Endometrial microvascular endothelial cells (primary cell): ENCODE data around the gene USP5. TPM values are rescaled to one million over a fixed set of nuclear protein-coding genes. Genes with fewer than 3 reads are reported as not detected.
"Not testable (repeated sequence)": the region's sequence is repeated elsewhere in the genome, so short reads cannot be mapped to it uniquely, and the experiment has no call there.

Experiments
- in situ Hi-C: cut with HindIII; loops from 2 replicates; pipeline ENCODE4 v1.10.0; 2017; ENCODE audit warnings: low sequenced_read_pairs, low pct_unique_long_range_greater_than_20kb; ENCODE audit errors: inconsistent ontology term
- total RNA-seq: library from RNA; depleted of rRNA; stranded (reverse); fragments of >200 nt; gene quantifications from one replicate; pipeline ENCODE4 v1.2.3, GENCODE V29; 2015; ENCODE audit errors: inconsistent ontology term

USP5 gene
- total RNA-seq, 1 donor from 2014 or later, result 102 TPM

DNA sequence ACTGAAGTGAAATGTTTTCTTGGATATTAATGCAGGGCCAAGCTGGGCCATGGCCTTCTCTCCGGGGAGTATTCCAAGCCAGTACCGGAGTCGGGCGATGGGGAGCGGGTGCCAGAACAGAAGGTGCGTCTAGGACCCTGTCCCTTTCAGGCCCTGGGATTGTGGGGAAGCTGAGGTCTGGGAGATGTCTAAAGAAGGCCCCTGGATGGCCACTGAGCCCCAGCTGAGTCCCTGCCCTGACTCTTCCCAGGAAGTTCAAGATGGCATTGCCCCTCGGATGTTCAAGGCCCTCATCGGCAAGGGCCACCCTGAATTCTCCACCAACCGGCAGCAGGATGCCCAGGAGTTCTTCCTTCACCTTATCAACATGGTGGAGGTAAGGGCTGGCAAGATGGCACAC lies 8.2 kb downstream of the USP5 start:
- in situ Hi-C loops, result no loop called here

DNA sequence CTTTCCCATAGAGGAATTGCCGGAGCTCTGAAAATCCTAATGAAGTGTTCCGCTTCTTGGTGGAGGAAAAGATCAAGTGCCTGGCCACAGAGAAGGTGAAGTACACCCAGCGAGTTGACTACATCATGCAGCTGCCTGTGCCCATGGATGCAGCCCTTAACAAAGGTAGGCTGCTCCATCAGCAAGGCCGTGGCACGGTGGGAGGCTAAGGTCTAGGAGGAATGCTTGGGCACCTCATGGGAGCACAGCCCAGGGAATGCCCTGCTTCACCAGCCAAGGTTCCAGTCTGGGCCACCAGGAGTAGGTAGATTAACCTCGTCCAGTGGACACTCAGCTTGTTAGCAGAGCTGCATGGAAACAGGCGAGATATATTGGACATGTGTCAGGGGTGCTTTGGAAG lies 9.0 kb downstream of the USP5 start:
- in situ Hi-C loops, result no loop called here

- in situ Hi-C loops, result no loop called here
Observed at GRCh38 chr12:6861391-6861790, 9.4 kb downstream of the USP5 start.

GRCh38 chr12:6863033-6863432 lies 11.1 kb downstream of the USP5 start:
- in situ Hi-C loops, result no loop called here

DNA sequence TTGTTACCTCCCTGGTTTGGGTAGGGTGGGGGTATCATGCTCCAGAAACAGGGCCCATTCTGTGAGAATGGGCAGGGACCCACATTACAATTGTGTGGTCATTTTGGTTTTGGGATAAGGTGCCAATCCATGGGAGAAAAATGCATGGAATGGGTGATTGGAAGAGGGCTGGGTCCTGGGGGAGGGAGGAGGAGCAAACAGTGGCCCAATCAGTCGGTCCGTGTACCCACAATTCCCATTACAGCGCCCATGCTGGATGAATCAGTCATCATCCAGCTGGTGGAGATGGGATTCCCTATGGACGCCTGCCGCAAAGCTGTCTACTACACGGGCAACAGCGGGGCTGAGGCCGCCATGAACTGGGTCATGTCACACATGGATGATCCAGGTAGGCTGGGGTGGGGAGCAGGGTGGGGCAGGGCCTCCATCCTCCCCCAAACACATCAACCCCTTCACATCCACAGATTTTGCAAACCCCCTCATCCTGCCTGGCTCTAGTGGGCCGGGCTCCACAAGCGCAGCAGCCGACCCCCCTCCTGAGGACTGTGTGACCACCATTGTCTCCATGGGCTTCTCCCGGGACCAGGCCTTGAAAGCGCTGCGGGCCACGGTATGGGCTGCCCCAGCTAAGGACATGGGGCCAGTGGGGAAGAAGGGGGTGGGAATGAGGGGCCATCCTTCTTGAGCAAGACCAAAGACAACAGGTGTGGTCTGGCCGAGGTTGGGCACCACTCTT lies 11.8 kb downstream of the USP5 start:
- in situ Hi-C loops, result no loop called here

DNA sequence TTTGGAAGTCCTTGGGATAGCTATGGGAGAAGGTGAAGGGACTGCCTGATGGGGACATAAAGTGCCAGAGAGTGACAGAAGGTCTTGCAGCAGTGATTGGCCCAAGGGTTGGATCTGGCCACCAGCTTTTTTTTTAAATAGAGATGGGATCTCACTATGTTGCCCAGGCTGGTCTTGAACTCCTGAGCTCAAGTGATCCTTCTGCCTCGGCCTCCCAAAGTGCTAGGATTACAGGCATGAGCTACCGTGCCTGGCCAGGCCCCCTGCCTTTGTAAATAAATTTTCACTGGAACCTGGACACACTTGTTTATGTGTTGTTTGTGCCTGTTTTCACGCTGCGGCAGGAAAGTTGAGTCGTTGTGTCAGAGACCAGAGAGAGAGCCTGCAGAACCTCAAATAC lies 13.4 kb downstream of the USP5 start:
- in situ Hi-C loops, result not testable (repeated sequence)

DNA sequence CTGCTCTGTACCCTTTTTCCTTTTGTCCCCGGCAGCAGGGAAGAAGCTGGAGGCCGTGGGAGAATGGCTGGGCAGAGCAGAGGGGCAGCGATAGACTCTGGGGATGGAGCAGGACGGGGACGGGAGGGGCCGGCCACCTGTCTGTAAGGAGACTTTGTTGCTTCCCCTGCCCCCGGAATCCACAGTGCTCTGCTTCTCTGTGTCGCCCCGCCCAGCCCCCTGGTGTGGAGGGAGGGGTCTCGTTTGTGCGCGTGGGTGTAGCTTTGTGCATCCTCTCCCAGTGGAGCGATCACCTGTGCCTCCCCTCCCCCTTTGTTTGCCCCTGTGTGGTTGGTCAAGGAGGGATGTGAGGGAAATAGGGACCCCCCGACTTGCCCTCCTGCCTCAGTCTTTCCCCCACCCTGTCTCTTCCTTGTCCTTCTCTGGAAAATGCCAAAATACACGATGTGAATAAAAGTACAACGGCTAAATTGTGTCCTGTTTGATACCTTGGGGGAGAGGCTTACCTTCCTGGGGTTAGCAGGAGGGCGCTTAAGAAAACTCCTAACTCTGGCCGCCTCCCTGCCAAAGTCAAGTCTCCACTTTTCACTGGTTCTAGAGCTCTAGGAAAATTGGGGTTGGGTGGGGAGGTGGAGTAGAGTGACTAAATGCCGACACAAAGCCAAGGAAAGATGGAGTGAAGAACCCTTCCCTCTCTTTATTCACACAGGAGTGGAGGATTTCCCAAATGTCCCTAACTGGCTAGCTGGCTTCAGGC lies 14.4 kb downstream of the USP5 start:
- in situ Hi-C loops, result no loop called here

GRCh38 chr12:6866920-6867412 lies 15.0 kb downstream of the USP5 start:
- in situ Hi-C loops, result no loop called here

- in situ Hi-C loops, result no loop called here
Observed at GRCh38 chr12:6867413-6868210, 15.7 kb downstream of the USP5 start, which contains the start of gene TPI1. TSS of gene TPI1 (plus strand) at chr12:6867531. CDS start at chr12:6867567, 36 bp downstream.

DNA sequence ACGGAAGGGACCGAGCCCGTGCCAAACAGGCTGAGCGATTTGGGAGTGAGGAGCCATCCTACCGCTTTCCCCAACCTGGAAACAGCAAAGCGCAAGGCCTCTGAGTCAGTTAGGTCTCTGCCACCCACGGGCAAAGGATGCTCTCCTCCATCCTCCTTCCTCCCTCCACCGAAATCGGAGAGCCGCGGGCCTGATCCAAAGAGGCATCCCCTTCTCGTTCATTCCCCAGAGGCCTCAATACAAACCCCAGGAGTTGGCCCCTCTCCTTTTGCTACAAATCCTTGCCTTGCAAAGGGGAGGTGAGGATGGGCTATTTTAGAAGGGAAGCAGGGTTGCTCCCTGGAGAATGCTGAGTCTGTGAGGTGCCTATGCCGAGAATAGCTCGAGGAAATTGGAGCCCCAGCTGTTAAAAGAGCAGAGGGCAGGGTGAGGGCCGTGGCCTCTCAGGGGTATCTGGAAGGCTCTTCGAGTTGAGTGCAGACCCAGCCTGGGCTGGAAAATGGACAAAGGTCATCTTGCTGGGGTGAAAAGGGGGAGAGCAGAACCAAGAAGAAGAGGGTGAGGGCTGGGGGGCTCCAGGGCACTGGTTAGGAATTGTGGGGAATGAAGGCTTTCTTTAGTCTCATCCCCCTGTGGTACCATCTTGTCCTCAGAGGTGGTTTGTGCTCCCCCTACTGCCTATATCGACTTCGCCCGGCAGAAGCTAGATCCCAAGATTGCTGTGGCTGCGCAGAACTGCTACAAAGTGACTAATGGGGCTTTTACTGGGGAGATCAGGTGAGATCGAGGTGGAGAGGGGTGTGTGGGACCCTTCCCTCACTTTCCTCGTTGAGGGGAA lies 16.5 kb downstream of the USP5 start:
- in situ Hi-C loops, result no loop called here

DNA sequence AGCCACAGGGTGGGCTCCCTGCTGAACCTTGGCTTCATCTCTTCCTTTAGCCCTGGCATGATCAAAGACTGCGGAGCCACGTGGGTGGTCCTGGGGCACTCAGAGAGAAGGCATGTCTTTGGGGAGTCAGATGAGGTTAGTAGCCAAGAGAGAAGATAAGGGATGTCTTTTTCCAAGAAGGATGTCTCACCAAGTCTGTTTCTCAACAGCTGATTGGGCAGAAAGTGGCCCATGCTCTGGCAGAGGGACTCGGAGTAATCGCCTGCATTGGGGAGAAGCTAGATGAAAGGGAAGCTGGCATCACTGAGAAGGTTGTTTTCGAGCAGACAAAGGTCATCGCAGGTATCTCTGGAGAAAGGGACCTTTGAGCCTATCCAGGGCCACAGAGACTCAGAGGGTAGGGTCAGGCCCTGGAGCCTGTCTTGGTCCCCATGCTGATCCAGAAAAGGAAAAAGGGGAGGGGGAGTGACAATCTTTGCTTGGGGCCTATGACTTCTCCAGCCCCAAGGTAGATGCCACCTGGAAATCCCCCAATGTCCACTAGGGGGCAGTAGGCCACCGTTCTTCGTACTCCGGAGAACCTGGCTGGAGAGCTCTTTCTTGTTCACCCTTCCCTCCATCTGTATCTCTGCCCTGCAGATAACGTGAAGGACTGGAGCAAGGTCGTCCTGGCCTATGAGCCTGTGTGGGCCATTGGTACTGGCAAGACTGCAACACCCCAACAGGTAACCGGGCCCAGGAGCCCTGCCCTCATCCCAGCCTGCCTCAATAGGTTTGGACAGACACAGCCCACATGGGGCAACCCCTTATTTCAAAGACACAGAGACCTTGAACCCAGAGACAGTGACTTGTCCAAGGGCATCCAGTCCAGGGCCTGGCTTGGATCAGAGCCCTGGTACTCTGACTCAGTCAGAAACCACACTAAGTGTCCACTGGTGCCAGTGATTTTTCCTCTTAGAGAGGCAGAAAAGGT lies 17.4 kb downstream of the USP5 start:
- in situ Hi-C loops, result no loop called here

DNA sequence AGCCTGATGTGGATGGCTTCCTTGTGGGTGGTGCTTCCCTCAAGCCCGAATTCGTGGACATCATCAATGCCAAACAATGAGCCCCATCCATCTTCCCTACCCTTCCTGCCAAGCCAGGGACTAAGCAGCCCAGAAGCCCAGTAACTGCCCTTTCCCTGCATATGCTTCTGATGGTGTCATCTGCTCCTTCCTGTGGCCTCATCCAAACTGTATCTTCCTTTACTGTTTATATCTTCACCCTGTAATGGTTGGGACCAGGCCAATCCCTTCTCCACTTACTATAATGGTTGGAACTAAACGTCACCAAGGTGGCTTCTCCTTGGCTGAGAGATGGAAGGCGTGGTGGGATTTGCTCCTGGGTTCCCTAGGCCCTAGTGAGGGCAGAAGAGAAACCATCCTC lies 18.4 kb downstream of the USP5 start:
- in situ Hi-C loops, result not testable (repeated sequence)

- in situ Hi-C loops, result no loop called here
Observed at GRCh38 chr12:6871052-6871957, 19.4 kb downstream of the USP5 start.

- in situ Hi-C loops, result no loop called here
Observed at GRCh38 chr12:6872073-6873048, 20.4 kb downstream of the USP5 start.
